DOHH2 (cell line): ENCODE data around the gene CADPS.

Source experiments
- CTCF ChIP-seq: fragments of 200-600 bp; sonication (generic); IDR thresholded peaks from one replicate; pipeline ENCODE4 v1.5.1; 2014; ENCODE audit warnings: antibody characterized with exemption, mild to moderate bottlenecking, low read depth, low read length; ENCODE audit not compliant: poor library complexity, severe bottlenecking
- EZH2phosphoT487 ChIP-seq: fragments of 200-600 bp; sonication (generic); IDR thresholded peaks from 2 replicates; pipeline ENCODE4 v1.6.1; 2017; ENCODE audit warnings: borderline replicate concordance, mild to moderate bottlenecking, antibody characterized with exemption, low read length, moderate library complexity, mixed read lengths

- TF ChIP-seq CTCF: no peak
- TF ChIP-seq EZH2phosphoT487: no peak
Measured at GRCh38 chr3:62496503-62496902, 378.7 kb downstream of the CADPS start.
